GM18909 (cell line): Measurements from ENCODE around the gene ELOB.

Source experiments
- ATAC-seq: cut with Tn5 transposase; IDR thresholded peaks from one replicate; pipeline ENCODE4 v1.9.1; 2021; ENCODE audit warnings: mild to moderate bottlenecking; ENCODE audit not compliant: unreplicated experiment, poor library complexity

Gene ELOB

DNA sequence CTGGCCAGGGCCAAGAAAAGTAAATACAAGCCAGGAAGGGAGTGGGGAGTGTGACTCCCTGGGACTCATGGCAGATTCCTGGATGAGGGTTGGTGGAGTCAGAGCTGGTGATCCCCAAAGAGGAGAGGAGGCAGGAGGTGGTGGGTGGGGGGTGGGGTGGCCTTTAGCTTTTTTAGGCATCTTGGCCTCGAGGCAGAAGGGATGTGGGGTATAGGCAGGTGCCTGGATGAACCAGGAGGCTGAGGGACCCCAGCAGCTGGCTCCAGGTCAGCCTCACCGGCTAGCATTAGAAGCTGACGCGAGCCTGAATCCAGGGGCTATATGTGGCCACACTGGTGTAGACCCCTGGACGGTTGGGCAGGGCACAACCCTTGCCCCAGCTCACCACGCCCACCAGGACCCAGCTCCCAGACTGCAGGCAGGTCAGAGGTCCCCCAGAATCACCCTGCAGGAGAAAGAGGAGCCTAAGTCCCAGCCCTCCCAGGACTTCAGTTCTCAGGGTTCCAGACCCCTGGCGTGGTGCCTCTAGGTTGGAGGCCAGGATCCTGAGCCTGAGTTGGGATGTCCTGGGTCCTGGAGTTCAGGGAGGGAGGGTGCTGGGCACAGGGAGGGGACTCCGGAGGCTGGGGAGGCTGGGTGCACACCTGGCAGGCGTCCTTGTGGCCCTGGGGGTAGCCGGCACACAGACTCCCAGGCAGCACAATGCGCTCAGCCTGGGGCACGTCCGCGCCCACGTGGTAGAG lies 7.4 kb upstream of the ELOB start:
- no peak for ATAC-seq

DNA sequence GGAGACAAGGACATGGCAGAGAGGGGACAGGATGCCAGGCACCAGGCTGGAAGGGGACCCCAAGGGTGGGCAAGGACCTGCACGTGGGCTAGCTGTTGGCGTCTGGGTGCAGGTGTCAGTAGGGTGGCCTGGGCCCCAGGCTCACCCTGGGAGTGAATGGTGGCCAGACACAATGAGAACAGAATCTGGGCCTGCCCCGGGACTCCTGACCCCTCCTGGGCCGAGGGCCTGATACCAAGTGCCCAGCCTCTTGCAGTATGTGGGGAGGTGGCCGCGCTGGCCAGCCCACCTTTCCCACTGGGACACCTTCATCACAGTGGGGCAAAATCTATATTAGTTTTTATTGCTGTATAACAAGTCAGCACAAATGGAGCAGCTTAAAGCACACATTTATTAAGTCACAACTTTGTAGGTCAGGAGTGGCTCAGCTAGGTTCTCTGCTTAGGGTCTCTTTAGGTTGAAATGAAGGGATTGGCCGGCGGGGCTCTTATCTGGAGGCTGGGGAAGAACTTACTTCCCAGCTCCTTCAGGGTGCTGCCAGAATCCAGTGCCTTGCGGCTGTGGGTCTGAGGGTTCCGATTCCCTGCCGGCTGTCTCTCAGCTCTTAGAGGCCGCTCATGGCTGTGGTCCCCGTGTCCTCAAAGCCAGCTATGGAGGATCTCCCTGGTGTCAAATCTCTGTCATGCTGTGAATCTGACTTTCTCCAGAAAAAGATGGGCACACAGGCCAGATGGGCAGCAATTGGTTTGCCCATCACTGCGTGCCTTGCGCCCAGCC lies 6.7 kb upstream of the ELOB start:
- ATAC-seq = no peak

DNA sequence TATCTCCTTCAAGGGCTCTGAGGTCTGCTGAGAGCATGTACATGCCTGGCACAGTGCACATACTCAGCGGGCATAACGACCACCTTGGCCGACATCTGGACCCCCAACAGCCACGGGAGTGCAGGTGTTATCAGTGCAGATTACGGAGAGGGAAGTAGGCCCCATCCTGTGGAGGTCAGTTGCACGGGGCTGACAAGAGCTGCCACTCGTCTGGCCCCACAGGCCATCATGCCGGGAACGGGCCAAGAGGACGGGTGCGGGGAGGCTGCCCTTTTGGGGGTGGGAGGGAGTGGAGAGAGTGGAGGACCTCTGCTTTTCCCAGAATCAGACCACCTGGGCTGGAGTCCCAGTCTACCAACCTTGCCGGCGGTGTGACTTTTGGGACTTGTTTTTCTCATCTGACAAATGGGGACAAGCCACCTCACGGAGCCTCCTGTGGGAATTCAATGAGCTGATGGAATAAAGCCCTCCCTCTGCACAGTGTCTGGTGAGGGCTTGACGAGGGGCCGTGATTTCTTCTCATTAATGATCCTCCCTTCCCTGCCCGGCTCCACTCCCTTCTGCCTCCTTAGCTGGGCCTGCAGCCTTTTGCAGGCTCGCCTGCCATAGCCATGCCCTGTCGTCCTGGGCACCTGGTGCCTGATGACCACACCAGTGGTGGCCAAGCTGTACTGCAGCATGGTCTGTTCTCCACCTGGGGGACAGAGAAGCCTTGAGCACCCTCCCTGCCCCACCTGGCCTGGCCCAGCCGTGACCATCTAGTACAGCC lies 5.7 kb upstream of the ELOB start:
- no peak for ATAC-seq

DNA sequence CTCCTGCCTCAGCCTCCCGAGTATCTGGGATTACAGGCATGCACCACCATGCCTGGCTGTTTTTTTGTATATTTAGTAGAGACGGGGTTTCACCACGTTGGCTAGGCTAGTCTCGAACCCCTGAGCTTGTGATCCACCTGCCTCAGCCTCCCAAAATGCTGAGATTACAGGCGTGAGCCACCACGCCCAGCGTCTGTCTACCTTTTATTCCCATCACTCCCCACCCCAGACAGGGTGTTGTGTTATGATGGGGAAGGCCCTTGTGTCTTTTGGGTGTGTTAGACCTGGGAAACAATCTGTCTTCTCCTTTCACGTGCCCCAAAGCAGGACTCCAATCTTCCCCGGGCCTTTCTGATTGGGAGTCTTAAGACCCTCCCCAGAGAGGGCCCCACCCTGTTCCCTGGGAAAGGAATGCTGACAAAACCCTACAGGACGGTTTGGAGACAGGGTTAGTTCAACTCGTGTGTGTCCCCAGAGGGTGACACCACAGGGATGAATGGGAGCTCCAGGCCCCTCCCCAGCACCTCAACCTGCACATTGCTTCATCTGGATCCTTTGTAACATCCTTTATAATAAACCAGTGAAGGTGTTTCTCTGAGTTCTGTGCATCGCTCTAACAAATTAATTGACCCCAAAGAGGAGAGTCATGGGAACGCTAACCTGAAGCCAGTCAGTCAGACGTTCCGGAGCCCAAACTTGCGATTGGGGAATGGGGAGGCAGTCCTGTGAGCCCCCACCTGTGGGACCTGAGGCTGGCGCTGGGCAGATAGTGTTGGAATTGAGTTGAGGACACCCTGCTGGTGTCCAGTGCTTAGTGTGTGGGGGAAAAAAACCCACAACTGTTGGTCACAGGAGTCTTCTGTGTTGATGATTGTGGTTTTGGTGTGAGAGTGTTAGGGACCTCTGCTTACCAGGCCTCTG lies 3.2 kb upstream of the ELOB start:
- no peak for ATAC-seq

DNA sequence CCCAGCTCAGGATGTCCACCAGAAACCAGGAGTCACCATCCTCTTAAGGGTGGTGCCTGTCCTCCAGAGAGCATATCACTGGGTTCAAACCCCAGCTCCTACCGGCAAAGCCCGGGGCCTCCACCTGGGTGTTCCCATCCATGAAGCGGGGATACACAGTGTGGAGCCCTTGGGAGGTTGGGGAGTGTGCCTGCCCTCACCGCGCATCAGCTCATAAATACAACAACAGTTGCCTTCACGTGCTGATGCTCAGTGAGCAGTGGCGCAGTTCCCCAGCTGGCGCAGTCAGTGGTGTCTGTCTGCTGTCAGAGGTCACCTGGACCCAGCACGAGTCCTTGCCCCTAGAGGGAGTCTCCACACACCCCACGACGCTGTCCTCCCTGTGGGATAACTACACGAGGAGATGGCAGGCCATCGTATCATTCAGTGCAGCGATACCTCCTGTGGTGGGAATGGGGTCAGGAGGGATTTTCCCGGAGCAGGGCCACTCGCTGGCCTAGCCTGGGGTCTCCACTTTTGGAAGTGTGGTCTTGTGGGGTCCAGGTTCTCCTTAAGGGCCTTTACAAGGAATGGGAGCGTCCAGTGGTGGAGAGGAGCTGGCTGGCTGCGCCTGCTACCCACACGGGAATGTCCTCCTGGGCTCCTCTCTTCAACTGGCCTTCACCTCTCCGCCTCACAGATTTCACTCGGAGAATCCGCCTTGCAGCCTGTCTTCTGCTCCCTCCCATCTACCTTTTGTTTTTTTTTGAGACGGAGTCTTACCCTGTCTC lies 2.3 kb upstream of the ELOB start:
- no peak for ATAC-seq

DNA sequence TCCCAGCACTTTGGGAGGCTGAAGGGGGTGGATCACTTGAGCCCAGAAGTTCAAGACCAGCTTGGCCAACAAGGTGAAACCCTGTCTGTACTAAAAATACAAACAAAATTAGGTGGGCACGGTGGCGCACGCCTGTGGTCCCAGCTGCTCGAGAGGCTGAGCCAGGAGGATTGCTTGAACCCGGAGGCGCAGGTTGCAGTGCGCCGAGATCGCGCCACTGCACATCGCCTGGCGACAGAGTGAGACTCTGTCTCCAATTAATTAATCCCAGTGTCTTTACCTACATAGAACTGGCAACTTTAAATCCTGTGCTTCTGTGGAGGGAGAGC lies 1.5 kb upstream of the ELOB start:
- ATAC-seq = no peak

DNA sequence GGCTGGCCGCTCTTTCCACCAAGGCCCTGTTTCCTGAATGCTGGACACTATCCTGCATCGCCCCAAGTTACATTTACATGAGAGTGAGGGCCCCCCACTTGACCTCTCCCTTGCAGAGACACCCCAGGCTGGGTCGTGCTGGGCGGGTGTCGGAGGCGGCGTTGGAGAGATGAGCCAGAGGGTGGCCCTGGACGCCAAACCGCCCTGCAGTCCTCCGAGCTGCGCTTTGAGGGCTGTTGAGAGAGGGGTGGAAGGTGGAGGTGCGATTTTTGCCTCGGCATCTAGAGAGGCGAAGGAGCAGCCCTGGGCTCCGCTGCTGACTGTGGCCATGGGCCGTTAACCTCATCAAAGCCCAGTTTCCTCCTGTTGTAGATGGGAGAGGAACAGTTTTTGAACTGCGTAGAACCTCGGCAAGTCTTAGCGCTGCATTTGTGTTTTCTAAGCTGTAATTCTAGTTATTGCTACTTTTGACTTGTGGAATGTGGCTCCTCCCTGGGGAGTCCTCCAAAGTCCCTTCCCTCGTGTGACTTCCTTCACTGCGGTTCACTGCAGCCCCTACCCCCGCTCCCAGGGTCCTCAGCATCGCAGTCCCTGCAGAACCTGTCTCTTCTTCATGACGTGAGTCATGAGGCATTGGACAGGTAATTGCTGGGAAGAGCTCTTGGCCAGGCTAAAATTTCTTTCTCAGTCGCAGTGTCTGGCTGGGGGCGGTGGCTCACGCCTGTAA lies 986 bp upstream of the ELOB start:
- no peak for ATAC-seq

DNA sequence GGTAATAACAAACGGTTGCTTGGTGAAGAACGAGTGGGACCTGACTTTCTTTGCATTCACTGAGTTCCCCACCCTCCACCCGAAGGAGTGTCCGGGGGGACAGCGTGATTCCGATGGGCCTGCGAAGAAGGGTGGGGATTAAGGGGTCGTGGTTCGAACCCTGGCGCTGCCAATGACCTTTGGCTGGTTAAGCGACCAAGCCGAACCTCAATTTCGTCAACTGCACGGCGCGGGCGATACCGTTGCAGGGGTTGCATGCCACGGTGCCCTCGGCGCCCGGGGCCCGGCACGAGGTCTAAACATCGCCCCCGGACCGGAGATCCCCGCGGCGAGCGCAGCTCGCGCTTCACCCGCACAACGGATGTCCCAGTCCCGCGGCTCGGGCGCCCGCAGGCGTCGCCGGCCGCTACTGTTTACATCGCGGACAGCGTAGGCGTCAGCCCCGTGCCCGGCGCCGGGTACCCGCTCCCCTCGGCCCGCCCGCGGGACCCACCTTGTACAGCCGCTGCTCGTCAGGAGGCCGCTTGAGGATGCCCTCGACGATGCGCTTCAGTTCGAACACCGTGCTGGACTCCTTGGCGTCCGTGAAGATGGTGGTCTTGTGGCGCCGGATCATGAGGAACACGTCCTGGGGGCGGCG lies 460 bp downstream of the ELOB start:
- peak; percentile 39 for ATAC-seq

DNA sequence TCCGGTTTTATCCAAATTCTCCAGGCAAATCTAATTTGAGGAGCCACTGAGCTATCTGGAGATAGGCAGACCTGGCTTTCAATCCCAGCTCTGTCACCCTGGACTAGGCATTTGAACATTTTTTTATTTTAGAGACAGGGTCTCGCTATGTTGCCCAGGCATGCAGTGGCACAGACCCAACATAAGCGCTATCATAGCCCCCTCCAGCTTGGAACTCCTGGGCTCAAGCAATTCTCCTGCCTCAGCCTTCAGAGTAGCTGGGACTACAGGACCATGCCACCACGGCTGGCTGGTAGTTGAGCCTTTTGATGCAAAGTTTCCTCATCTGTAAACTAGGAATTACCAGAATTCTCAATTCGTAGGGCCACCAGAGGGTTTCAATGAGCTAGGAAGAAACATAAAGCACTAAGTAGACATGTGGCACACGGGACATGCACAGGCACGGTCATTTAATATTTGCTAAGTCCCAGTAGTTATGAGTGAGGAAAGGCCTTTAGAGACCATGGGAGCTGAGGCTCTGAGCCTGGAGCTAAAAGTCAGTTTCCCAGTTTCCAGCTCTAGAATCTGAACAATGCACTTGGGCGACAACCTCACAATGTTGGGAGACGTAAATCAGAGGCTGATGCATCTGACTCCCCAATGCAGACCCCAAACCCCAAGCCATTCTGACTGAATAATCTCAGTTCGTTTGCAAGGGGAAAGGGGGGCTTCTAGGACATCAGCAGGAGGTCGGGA lies 1.1 kb downstream of the ELOB start:
- ATAC-seq = no peak

DNA sequence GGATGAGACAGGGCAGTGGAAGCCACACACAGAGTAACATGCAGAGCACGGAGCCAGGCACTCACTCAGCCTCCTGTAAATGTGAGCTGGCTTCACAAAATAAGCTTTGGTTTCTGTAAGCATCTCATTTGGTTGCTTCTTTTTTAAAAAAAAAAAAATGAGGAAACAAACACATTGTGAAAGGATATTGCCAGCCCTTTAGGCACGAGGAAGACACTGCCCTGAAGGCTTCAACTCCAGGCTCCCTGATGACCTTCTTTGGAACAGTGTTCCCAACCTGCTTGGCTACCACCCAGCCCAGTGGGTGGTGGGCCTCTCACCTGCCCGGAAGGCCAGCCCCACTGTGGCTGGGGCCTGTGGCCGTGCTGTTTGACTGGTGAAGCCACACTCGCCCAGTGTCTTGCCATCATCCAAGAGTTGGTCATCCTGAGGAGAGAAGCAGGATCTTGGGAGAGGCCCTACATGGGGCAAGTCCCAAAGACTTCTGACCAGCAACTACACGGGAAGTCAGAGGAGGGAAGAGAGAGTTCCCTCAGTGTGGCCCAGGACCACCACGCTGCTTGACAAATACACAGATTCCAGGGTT lies 1.9 kb downstream of the ELOB start:
- no peak for ATAC-seq

DNA sequence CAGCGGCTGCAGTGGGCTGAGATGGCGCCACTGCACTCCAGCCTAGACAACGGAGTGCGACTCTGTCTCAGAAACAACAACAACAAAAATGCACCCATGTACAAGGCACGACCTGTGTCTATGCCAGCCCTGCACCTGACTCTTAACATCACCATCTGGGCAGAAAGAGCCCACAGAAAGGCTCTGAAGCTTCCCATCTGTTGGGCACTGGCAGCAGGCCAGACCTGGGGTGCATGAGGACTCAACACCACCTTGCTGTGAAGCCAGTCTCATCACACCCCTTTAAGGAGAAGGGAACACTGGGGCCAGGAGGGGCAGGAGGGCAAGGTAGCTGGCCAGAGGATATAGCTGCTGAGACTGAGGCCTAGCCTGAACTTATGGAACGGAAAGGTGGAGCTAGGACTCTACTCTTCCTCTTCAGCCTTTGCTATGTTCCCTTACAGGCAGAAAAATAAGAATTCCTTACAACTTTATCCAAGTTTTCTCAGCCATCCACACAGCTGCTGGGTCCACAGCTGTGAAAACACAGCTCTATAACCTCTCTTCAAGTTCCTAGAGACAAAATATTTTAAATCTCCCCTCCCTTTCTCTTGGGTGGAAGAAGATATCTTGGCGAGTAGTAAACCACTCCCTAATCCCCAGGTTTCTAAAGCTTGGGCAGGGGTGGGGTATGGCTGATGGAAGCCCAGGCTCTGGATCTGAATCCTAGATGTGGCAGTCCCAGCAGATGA lies 2.8 kb downstream of the ELOB start:
- no peak for ATAC-seq

DNA sequence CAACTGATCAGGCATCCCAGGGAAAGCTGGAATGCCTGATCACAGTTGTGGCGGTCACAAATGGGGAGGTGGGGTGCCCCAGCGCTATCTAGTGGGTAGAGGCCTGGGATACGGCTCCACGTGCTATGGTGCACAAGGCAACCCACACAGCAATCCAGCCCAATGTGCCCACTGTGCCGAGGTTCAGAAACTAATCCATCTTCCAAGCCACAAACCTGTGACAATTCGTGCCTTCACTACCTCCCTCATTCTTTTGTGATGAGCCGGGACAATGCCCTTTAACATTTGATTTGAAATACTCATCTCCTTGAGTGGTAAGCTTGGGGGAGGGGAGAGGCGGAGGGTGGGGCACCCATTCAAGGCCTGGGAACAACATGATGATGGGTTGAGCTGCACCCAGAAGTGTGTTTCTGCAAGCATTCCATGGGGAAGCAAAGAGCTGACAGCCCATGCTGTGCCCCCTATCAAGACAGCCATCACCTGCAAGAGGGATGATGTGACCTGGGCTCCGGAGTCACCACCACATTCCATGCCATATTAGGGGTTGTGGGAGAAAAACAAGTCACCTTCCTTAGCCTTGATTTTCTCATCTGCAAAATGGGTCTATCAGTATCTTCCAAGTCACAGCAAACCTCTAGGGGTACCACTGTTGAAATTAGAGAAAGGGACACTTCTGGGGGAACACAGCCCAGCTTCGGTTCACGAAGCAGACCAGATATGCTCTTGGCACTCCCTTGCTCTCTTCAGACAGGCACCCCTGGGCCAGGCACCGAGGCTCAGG lies 3.7 kb downstream of the ELOB start:
- no peak for ATAC-seq

DNA sequence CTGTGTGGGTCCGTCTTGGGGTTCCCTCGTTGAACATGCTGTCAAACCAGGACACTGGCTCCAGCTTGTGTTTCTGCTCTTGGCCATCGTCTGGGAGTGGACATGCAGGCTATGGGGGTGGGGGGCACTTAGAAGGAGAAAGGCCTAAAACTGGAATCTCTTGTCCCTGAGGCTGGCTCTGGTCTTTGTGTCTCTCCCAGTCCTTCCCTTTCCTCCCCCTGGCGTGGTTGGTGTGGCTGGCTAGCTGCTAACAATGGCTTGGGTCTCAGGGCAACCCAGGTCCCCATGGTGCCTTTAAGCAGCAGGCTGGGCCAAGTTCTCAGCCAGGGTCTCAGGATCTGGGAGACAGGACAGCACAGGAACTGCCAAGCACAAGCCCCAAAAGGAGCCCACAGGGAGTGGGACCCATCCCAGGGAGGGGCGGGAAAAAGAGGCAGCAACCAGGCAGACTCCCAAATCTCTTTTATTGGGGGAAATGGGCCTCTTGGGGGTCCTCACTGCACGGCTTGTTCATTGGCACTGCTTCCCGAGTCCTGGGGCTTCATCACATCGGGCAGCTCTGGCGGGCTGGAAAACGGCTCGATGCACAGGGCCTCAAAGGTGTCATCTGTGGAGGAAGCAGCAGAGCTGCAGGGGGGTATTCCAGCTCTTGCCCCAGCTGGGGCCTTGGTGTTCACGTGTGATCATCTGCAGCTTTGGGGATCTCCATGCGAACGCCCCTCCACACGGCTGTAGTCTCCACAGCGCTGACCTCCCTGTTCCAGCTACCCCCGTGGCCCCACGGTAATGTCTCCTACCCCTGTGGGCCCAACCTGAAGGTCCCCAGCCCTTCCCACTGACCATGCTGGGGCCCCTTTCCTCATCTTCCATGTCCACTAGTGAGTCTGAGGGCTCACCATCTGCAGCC lies 5.3 kb downstream of the ELOB start:
- no peak for ATAC-seq

DNA sequence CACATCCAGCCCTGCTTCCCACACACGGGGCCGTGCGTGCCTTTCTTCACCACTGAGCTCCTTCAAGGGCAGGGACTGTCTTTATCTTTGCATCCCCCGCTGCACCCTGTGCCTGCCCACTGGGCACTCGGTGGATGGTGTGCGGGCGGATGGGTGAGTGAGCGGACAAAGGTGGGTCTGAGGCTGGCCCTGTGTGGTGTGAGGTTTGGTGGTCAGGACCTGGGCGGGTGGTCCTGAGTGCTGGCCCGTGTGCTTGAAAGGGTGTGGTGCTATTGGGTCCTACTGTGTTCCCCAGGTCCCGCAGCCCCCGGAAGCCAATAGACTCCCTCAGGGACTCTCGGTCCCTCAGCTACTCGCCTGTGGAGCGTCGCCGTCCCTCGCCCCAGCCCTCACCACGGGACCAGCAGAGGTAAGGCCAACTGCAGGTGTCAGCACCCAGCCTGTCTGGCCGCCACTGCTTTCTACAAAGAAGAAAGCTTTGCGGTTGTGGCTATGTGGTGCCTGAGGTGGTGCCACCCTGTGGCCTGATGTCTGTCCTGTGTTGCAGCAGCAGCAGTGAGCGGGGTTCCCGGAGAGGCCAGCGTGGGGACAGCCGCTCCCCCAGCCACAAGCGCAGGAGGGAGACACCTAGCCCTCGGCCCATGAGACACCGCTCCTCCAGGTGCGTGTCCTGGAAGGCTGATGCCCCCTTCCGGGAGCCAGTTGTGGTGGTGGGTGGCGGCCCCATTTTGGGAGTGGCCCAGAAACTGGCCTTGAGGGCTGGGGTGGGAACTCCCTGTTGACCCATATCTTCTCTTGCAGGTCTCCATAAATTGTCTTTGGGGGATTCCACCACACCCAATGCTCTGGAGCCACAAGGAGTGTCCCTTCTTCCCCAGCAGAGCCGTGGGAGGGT lies 6.8 kb downstream of the ELOB start:
- ATAC-seq = no peak
